GM12878 (cell line): ENCODE data around the gene OSBPL7. TPM values are rescaled to one million over a fixed set of nuclear protein-coding genes. Genes with fewer than 3 reads are reported as not detected.

ENCODE experiments used
- BACH1 ChIP-seq: fragments of 450-650 bp; IDR thresholded peaks from 2 replicates; pipeline ENCODE4 v1.6.1; 2017; ENCODE audit warnings: mild to moderate bottlenecking, borderline replicate concordance
- BHLHE40 ChIP-seq, 2 experiments: fragments of 450-650 bp in 1 of 2; IDR thresholded peaks; 2 replicates each; pipeline ENCODE4 v1.6.1; 2011 to 2017; ENCODE audit warnings: low read depth in 2 of 2, borderline replicate concordance in 1 of 2, improper control_type of control experiment in 1 of 2, low read length in 1 of 2, mild to moderate bottlenecking in 1 of 2
- CBFB ChIP-seq: IDR thresholded peaks from 2 replicates; pipeline ENCODE4 v1.6.1; 2016; ENCODE audit warnings: antibody characterized with exemption, low read depth
- DPF2 ChIP-seq: fragments of 450-650 bp; IDR thresholded peaks from 2 replicates; pipeline ENCODE4 v1.6.1; 2017; ENCODE audit warnings: mild to moderate bottlenecking
- HCFC1 ChIP-seq: fragments of 150-350 bp; IDR thresholded peaks from 2 replicates; pipeline ENCODE4 v1.6.1; 2014; ENCODE audit warnings: low read length
- HDGF ChIP-seq: fragments of 450-650 bp; IDR thresholded peaks from 2 replicates; pipeline ENCODE4 v1.6.1; 2016; ENCODE audit warnings: antibody characterized with exemption
- MEF2B ChIP-seq: fragments of 450-650 bp; IDR thresholded peaks from 2 replicates; pipeline ENCODE4 v1.6.1; 2018; ENCODE audit warnings: mild to moderate bottlenecking, moderate library complexity; ENCODE audit not compliant: partially characterized antibody, poor library complexity, severe bottlenecking
- POLR2A ChIP-seq: IDR thresholded peaks from 2 replicates; pipeline ENCODE4 v1.6.1; 2011; ENCODE audit warnings: low read depth, mild to moderate bottlenecking, low read length
- POU2F2 ChIP-seq: IDR thresholded peaks from 3 replicates; pipeline ENCODE4 v1.6.1; 2011; ENCODE audit warnings: low read depth, mild to moderate bottlenecking, low read length, borderline replicate concordance
- RB1 ChIP-seq: fragments of 450-650 bp; formaldehyde crosslinking; IDR thresholded peaks from 2 replicates; pipeline ENCODE4 v1.6.1; 2017; ENCODE audit warnings: mild to moderate bottlenecking, borderline replicate concordance
- RUNX3 ChIP-seq: IDR thresholded peaks from 2 replicates; pipeline ENCODE4 v1.6.1; 2012; ENCODE audit warnings: low read length, inconsistent platforms
- SMAD1 ChIP-seq: fragments of 450-650 bp; IDR thresholded peaks from 2 replicates; pipeline ENCODE4 v1.6.1; 2018; ENCODE audit warnings: mild to moderate bottlenecking, low read depth; ENCODE audit not compliant: partially characterized antibody
- TBL1XR1 ChIP-seq: IDR thresholded peaks from 2 replicates; pipeline ENCODE4 v1.6.1; 2012; ENCODE audit warnings: low read depth, low read length, improper control_type of control experiment
- TCF12 ChIP-seq: IDR thresholded peaks from 2 replicates; pipeline ENCODE4 v1.6.1; 2011; ENCODE audit warnings: low read depth, mild to moderate bottlenecking, low read length
- polyA plus RNA-seq, 11 experiments: library from polyadenylated mRNA; depleted of rRNA in 4 of 11; unstranded in 6 of 11; stranded (reverse) in 5 of 11; fragments of >200 nt; fragmentation: Nextera tagmentation in 4 of 11; fragmentation: Illumina TruSeq in 1 of 11; extraction: Ambion mirVana in 4 of 11; extraction: Trizol in 1 of 11; gene quantifications; 1 replicate in 1 of 11; 2 replicates in 10 of 11; pipeline versions ENCODE4 v1.2.1 to v1.2.3, GENCODE V29; 2011 to 2016; ENCODE audit warnings: inconsistent platforms in 2 of 11, missing spikeins in 2 of 11, low read depth in 1 of 11
- total RNA-seq, 4 experiments: library from RNA; depleted of rRNA in 3 of 4; stranded (reverse); fragments of >200 nt in 3 of 4; fragmentation: Illumina TruSeq in 1 of 4; extraction: Trizol in 1 of 4; gene quantifications; 2 replicates each; pipeline versions ENCODE4 v1.2.1 to v1.2.3, GENCODE V29; 2013 to 2021
- TF ChIP-seq, protein P1 (sequence below): IDR thresholded peaks from 2 replicates; pipeline ENCODE4 v1.6.1; 2012; ENCODE audit warnings: low read depth, low read length, improper control_type of control experiment
- TF ChIP-seq, protein P2 (sequence below), 3 experiments: IDR thresholded peaks in 2 of 3; conservative IDR thresholded peaks in 1 of 3; 2 replicates each; pipeline ENCODE4 v1.5.1; 2011; ENCODE audit warnings: low read depth in 3 of 3, low read length in 3 of 3, mild to moderate bottlenecking in 3 of 3, control low read depth in 2 of 3, moderate library complexity in 2 of 3, inconsistent platforms in 1 of 3, mixed read lengths in 1 of 3; ENCODE audit not compliant: control insufficient read depth in 2 of 3, insufficient read depth in 1 of 3; ENCODE audit errors: extremely low read depth in 1 of 3
- TF ChIP-seq, protein P3 (sequence below): IDR thresholded peaks from 2 replicates; pipeline ENCODE4 v1.6.1; 2012; ENCODE audit warnings: low read length, inconsistent platforms
- TF ChIP-seq, protein P4 (sequence below): IDR thresholded peaks from 2 replicates; pipeline ENCODE4 v1.6.1; 2012; ENCODE audit warnings: low read depth, low read length, improper control_type of control experiment
- TF ChIP-seq, protein P5 (sequence below): IDR thresholded peaks from 2 replicates; pipeline ENCODE4 v1.6.1; 2012; ENCODE audit warnings: low read depth, low read length, improper control_type of control experiment
- TF ChIP-seq, protein P6 (sequence below): fragments of 450-650 bp; IDR thresholded peaks from 2 replicates; pipeline ENCODE4 v1.6.1; 2018; ENCODE audit warnings: mild to moderate bottlenecking, low read depth, moderate library complexity; ENCODE audit not compliant: partially characterized antibody

Gene OSBPL7
- total and polyA plus RNA-seq, 10 of the 15 experiments (the other 5 are each of a cell fraction or from before 2014, with no cell fraction given): 0.50 to 16.1 (median 6.7) TPM

DNA sequence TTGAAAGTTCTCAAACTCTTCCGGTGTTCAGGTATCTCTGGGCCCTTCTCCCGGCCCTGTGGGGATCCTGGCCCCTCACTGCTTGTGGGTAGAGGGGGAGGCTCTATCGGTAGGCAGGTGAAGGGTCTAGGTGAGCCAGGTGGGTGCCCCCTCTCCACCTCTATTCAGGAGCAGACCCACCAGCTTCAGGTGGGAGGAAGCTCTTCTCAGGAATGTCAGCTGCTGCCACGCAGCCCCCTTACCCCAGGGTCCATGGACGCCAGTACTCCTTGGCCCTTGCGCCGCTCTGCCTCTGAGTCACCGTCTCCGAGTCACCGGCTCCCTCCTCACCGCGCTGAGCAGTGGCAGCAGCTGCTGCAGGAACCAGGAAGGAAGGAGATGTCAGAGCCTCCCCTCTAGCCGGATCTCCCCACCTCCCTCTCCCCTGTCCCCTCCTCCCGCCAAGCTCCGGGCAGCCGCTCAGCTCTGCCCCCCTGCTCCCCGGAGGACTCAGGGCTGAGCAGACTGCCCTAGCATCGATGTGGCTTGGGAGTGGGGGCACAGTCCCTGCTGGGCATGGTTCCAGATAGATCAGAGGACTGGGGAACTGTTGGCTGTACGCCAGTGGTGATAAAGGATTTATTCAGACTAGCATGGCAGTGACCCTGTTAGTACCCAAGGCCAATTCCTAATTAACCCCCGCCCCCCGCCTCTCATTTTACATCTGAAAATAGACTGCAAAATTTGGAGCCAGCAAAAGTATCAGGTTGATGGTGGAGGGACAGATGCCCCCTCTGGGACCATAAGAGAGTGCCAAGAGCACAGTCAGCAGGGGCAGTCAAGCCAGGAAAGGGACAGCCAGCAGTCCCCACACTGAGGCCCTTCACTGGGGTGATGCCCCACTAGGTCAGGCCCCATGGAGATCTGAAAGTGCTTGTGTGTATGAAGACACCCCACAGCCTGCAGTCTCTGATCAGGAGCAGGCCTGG lies at the start of gene OSBPL7 (continued):
- TF ChIP-seq, protein P1, sequence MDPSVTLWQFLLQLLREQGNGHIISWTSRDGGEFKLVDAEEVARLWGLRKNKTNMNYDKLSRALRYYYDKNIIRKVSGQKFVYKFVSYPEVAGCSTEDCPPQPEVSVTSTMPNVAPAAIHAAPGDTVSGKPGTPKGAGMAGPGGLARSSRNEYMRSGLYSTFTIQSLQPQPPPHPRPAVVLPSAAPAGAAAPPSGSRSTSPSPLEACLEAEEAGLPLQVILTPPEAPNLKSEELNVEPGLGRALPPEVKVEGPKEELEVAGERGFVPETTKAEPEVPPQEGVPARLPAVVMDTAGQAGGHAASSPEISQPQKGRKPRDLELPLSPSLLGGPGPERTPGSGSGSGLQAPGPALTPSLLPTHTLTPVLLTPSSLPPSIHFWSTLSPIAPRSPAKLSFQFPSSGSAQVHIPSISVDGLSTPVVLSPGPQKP: peak; percentile 53; the same call in 1 of the 2 replicates
- TF ChIP-seq, protein P2, sequence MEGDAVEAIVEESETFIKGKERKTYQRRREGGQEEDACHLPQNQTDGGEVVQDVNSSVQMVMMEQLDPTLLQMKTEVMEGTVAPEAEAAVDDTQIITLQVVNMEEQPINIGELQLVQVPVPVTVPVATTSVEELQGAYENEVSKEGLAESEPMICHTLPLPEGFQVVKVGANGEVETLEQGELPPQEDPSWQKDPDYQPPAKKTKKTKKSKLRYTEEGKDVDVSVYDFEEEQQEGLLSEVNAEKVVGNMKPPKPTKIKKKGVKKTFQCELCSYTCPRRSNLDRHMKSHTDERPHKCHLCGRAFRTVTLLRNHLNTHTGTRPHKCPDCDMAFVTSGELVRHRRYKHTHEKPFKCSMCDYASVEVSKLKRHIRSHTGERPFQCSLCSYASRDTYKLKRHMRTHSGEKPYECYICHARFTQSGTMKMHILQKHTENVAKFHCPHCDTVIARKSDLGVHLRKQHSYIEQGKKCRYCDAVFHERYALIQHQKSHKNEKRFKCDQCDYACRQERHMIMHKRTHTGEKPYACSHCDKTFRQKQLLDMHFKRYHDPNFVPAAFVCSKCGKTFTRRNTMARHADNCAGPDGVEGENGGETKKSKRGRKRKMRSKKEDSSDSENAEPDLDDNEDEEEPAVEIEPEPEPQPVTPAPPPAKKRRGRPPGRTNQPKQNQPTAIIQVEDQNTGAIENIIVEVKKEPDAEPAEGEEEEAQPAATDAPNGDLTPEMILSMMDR (IDR thresholded peaks at IDR 0.05 in 2 of 3, conservative IDR thresholded peaks at IDR 0.05 in 1 of 3; ENCODE audit: control insufficient read depth in 2 of 3, extremely low read depth in 1 of 3, insufficient read depth in 1 of 3, low read depth in 3 of 3, low read length in 3 of 3): peak; percentile 21 to 77 (median 35); a peak in 4 of 6 replicates
- TF ChIP-seq BACH1 (peak; percentile 15; the same call in 1 of the 2 replicates), POLR2A (peak; percentile 91), POU2F2 (peak; percentile 28; the same call in 1 of the 3 replicates), TBL1XR1 (peak; percentile 55; the same call in 1 of the 2 replicates), MEF2B (peak; percentile 26), HCFC1 (0 out of 2 replicates have a peak, but pooled peaks have one; percentile 38), RUNX3 (peak; percentile 7; the same call in 1 of the 2 replicates), CBFB (no peak), HDGF (peak; percentile 83), TCF12 (peak; percentile 73; the same call in 1 of the 2 replicates), BHLHE40 (IDR thresholded peaks at IDR 0.05; ENCODE audit: borderline replicate concordance in 1 of 2, low read depth in 2 of 2, low read length in 1 of 2) (peak in 1 of 2 experiments; percentile 51; a peak in 2 of 4 replicates), DPF2 (peak; percentile 8; the same call in 1 of the 2 replicates), SMAD1 (peak; percentile 59), RB1 (0 out of 2 replicates have a peak, but pooled peaks have one; percentile 30)
- TF ChIP-seq, protein P3, sequence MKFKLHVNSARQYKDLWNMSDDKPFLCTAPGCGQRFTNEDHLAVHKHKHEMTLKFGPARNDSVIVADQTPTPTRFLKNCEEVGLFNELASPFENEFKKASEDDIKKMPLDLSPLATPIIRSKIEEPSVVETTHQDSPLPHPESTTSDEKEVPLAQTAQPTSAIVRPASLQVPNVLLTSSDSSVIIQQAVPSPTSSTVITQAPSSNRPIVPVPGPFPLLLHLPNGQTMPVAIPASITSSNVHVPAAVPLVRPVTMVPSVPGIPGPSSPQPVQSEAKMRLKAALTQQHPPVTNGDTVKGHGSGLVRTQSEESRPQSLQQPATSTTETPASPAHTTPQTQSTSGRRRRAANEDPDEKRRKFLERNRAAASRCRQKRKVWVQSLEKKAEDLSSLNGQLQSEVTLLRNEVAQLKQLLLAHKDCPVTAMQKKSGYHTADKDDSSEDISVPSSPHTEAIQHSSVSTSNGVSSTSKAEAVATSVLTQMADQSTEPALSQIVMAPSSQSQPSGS: no peak
- TF ChIP-seq, protein P4, sequence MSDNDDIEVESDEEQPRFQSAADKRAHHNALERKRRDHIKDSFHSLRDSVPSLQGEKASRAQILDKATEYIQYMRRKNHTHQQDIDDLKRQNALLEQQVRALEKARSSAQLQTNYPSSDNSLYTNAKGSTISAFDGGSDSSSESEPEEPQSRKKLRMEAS: peak; percentile 45; the same call in 1 of the 2 replicates
- TF ChIP-seq, protein P5, sequence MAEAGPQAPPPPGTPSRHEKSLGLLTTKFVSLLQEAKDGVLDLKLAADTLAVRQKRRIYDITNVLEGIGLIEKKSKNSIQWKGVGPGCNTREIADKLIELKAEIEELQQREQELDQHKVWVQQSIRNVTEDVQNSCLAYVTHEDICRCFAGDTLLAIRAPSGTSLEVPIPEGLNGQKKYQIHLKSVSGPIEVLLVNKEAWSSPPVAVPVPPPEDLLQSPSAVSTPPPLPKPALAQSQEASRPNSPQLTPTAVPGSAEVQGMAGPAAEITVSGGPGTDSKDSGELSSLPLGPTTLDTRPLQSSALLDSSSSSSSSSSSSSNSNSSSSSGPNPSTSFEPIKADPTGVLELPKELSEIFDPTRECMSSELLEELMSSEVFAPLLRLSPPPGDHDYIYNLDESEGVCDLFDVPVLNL: 0 out of 2 replicates have a peak, but pooled peaks have one; percentile 39
- TF ChIP-seq, protein P6, sequence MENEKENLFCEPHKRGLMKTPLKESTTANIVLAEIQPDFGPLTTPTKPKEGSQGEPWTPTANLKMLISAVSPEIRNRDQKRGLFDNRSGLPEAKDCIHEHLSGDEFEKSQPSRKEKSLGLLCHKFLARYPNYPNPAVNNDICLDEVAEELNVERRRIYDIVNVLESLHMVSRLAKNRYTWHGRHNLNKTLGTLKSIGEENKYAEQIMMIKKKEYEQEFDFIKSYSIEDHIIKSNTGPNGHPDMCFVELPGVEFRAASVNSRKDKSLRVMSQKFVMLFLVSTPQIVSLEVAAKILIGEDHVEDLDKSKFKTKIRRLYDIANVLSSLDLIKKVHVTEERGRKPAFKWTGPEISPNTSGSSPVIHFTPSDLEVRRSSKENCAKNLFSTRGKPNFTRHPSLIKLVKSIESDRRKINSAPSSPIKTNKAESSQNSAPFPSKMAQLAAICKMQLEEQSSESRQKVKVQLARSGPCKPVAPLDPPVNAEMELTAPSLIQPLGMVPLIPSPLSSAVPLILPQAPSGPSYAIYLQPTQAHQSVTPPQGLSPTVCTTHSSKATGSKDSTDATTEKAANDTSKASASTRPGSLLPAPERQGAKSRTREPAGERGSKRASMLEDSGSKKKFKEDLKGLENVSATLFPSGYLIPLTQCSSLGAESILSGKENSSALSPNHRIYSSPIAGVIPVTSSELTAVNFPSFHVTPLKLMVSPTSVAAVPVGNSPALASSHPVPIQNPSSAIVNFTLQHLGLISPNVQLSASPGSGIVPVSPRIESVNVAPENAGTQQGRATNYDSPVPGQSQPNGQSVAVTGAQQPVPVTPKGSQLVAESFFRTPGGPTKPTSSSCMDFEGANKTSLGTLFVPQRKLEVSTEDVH: peak; percentile 73
